ENCODE measurements around the gene RGS5. TPM values are rescaled to one million over a fixed set of nuclear protein-coding genes. Genes with fewer than 3 reads are reported as not detected.
"Not testable (repeated sequence)": the region's sequence is repeated elsewhere in the genome, so short reads cannot be mapped to it uniquely, and the experiment has no call there.

RGS5 gene
- 100 to 1,000 TPM in 4 of 5 donors, 10 to 100 TPM in 1; 92.4 to 314 (median 172) TPM for total RNA-seq
- 10 to 100 TPM; 29.4 to 88.8 (median 44.6) TPM for polyA plus RNA-seq
- long read RNA-seq, donor 1, full-length matches to known transcripts, result 20 of 20 reads
- long read RNA-seq, donor 1, partial matches to known transcripts, result 0 of 20 reads
- long read RNA-seq, donor 1, other reads (novel, unspliced or antisense), result 0 of 20 reads
- long read RNA-seq, donor 2, full-length matches to known transcripts, result 22 of 22 reads
- long read RNA-seq, donor 2, partial matches to known transcripts, result 0 of 22 reads
- long read RNA-seq, donor 2, other reads (novel, unspliced or antisense), result 0 of 22 reads
- long read RNA-seq, donor 3, full-length matches to known transcripts, result 19 of 19 reads
- long read RNA-seq, donor 3, partial matches to known transcripts, result 0 of 19 reads
- long read RNA-seq, donor 3, other reads (novel, unspliced or antisense), result 0 of 19 reads
- long read RNA-seq, donor 4, full-length matches to known transcripts, result 4 of 4 reads
- long read RNA-seq, donor 4, partial matches to known transcripts, result 0 of 4 reads
- long read RNA-seq, donor 4, other reads (novel, unspliced or antisense), result 0 of 4 reads
- long read RNA-seq, donor 5, full-length matches to known transcripts, result 41 of 41 reads
- long read RNA-seq, donor 5, partial matches to known transcripts, result 0 of 41 reads
- long read RNA-seq, donor 5, other reads (novel, unspliced or antisense), result 0 of 41 reads
- long read RNA-seq, donor 6, result 0 reads
- long read RNA-seq, donor 7, full-length matches to known transcripts, result 76 of 76 reads
- long read RNA-seq, donor 7, partial matches to known transcripts, result 0 of 76 reads
- long read RNA-seq, donor 7, other reads (novel, unspliced or antisense), result 0 of 76 reads
- long read RNA-seq, donor 8, full-length matches to known transcripts, result 75 of 109 reads
- long read RNA-seq, donor 8, partial matches to known transcripts, result 34 of 109 reads
- long read RNA-seq, donor 8, other reads (novel, unspliced or antisense), result 0 of 109 reads
- long read RNA-seq, donor 9, full-length matches to known transcripts, result 62 of 62 reads
- long read RNA-seq, donor 9, partial matches to known transcripts, result 0 of 62 reads
- long read RNA-seq, donor 9, other reads (novel, unspliced or antisense), result 0 of 62 reads
- long read RNA-seq, donor 10, full-length matches to known transcripts, result 15 of 15 reads
- long read RNA-seq, donor 10, partial matches to known transcripts, result 0 of 15 reads
- long read RNA-seq, donor 10, other reads (novel, unspliced or antisense), result 0 of 15 reads

DNA sequence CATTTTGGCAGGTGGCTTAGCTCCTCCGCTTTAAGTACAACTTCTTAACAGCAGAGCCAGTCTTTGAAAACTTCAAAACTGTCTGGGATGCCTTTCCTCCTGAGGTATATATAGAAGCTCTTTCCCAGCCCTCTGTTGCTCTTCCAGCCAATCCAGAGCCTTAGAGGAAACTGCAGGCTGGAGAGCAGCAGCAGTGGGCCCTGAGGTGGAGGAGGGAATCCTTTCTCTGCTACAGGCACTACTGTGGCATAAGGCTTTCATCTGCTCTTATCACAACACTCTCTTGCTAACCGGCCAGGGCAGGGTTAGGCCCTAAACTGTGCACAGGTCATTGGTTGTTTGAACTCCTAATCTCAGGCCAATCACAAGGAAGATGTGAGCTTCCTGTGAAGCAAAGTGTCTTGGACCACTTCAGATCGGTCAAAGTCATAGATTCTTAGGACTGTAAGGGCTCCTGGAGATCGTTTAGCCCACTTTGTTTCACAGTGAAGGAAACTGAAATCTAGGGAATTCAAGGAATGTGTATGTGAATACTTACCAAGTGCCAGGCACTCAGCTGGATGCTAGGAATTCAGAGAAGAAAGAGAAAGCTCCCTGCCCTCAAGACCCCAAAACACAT lies at the start of gene RGS5:
Gene RGS5, minus strand, starts transcription at position 84 of the 619 bp plus-strand sequence. Its CDS starts 81 bp downstream, at position 3.
- peak within 1 kb of the TSS; percentile 15 to 36 (median 22) for H3K4me3 ChIP-seq
- H3K36me3 ChIP-seq, result no peaks in the 10 kb centered on the region
- H3K9me3 ChIP-seq, result no peaks in the 10 kb centered on the region
- TF ChIP-seq CTCF (IDR thresholded peaks at IDR 0.05), result no peak
- no peak for TF ChIP-seq POLR2AphosphoS5 (IDR thresholded peaks at IDR 0.05)
- no peak for TF ChIP-seq EP300 (IDR thresholded peaks at IDR 0.05)
- no peak for TF ChIP-seq POLR2A (IDR thresholded peaks at IDR 0.05)
- peak in 1 of 2 donors; percentile 38 for DNase-seq
- peaks cover 0 to 22% (median 10%) of the 10 kb centered on the region in 4 donors for H3K4me1 ChIP-seq
- H3K27me3 ChIP-seq, result no peaks in the 10 kb centered on the region
- WGBS, 5 donors, result 27 to 45% (median 31%) methylated on average over 4 of the region's 4 CpGs
- intact Hi-C loops (cut with DNase I; ENCODE audit: low total_unique reads), result no loop called here
- peak within 1 kb of the TSS in 4 of 5 donors; percentile 3 to 47 (median 16) for H3K27ac ChIP-seq

GRCh38 chr1:163250382-163250974 lies 47.8 kb upstream of the RGS5 start:
- H3K27ac ChIP-seq, result no peak overlapping the region
- 49 to 85% (median 83%) methylated on average over 2 of the region's 2 CpGs for WGBS, 5 donors
- TF ChIP-seq POLR2A (IDR thresholded peaks at IDR 0.05), result no peak
- no peak overlapping the region for H3K4me3 ChIP-seq
- no peaks in the 10 kb centered on the region for H3K36me3 ChIP-seq
- H3K4me1 ChIP-seq, result no peaks in the 10 kb centered on the region
- no peaks in the 10 kb centered on the region for H3K9me3 ChIP-seq
- intact Hi-C loops (cut with DNase I; ENCODE audit: low total_unique reads), result no loop called here
- DNase-seq, result no peak
- H3K27me3 ChIP-seq, result no peaks in the 10 kb centered on the region

GRCh38 chr1:163248064-163248463 lies 45.3 kb upstream of the RGS5 start:
- no peaks in the 10 kb centered on the region for H3K36me3 ChIP-seq
- intact Hi-C loops (cut with DNase I; ENCODE audit: low total_unique reads), result no loop called here
- H3K9me3 ChIP-seq, result no peaks in the 10 kb centered on the region
- no peak overlapping the region for H3K27ac ChIP-seq
- no peaks in the 10 kb centered on the region for H3K27me3 ChIP-seq
- peaks cover 0 to 14% (median 7%) of the 10 kb centered on the region in 4 donors for H3K4me1 ChIP-seq
- H3K4me3 ChIP-seq, result no peak overlapping the region
- TF ChIP-seq POLR2AphosphoS5 (IDR thresholded peaks at IDR 0.05) (no peak), CTCF (IDR thresholded peaks at IDR 0.05) (no peak), POLR2A (IDR thresholded peaks at IDR 0.05) (no peak), EP300 (IDR thresholded peaks at IDR 0.05) (no peak)
- DNase-seq, result peak in 1 of 2 donors; percentile 6

GRCh38 chr1:163244648-163245047 lies 41.9 kb upstream of the RGS5 start:
- Histone ChIP-seq H3K4me1 (peaks cover 0 to 14% (median 7%) of the 10 kb centered on the region in 4 donors), H3K27ac (peak overlapping the region in 1 of 5 donors; percentile 28)
- H3K4me3 ChIP-seq; H3K27me3 ChIP-seq; intact Hi-C loops (cut with DNase I; ENCODE audit: low total_unique reads); H3K36me3 ChIP-seq; H3K9me3 ChIP-seq; DNase-seq: not testable (repeated sequence)
- WGBS, 5 donors, result 81 to 91% (median 87%) methylated on average over 1 of the region's 1 CpG
